Stimulated activated CD4-positive, alpha-beta T cell treated with anti-CD3 and anti-CD28 coated beads, Interleukin-15, amount 100 ng/mL, for 1 hour (primary cell): ENCODE data around the gene TROAP.

Experiments
- DNase-seq, 2 donors: peaks; one replicate each; pipeline ENCODE4 v3.0.0-alpha.2; 2020; ENCODE audit warnings: low read depth in 1 of 2, low spot score in 1 of 2

The TROAP gene

DNA sequence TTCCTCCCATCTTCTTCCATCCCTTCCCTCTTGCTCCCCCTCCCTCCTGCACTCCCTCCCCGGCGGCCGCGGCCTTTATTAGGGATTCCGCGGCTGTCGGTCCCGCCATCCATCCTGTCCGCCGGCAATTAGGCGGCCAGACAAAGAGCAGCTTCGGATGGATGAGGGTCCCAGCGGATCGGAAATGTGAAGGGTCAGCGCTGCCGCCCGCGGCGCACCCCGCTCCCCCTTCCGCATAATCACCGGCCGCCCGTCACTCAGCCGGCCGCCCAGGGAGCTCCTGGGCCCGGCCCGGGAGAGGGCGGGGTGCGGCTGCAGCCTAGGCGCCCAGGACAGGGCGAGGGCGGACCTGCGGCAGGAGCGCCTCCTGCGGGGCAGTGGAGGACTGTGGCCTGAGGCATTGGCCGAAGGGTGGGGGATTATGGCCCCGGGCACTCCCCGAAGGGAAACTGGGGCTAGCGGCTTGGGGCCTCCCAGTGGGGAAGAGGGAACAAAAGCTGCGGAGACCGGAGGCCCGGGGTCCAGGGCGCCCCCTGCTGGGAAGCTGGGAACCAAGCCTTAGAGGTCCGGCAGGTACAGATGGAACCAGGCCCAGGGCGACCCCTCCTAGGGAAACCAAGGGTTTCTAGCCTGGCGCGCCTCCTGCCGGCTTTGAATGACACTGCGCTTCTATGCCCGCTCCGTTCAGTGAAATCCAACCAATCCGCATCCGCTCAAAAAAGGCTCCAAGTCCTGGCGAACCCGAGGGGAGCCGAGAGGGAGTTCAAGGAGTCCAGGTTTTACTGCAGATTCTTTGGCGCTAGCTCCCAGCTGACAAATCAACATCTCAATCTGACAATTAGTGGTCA, 19.2 kb downstream of the TROAP start:
- peak; percentile 39 to 63 for DNase-seq

DNA sequence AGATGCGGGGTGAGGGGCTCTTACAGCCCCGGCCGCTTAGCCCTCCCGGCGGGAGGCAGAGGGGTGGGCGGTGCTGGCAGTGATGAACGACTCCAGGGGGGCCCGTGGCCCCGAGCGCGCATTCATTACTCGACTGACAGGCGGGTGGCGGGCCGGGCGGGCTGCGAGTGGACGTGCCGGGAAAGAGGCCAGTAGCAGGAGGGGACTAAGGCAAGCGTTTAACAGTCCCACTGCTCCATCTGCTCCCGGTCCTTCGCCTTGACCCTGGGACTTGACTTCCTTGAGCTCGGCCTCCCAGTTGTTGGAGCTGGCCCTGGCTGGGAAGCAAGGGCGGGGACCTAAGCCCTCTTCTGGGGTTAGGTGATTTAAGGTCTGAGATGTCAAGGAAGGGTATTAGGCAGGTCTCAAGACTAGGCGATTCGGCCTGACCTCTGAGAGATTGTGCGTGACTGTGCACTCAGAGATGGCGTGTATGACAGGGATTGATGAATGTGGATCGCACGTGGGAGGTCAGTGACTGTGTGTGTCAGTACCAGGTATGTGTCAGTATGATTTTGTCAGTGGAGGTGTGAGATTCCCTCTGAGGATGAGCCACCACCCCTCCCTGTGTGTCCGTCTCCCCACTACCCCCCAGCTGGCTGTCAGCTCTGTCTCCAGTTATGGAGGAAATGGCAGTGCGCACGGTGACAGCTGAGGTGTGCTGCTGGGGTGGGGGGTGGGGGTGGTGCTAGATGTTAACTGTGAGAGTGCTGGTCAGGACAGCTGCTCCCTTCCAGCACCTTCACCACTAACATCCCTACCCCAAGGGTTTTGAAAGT, 20.1 kb downstream of the TROAP start:
- no peak for DNase-seq

- DNase-seq, result no peak
These were observed 21.5 kb downstream of the TROAP start for GRCh38 chr12:49344486-49345050.

DNA sequence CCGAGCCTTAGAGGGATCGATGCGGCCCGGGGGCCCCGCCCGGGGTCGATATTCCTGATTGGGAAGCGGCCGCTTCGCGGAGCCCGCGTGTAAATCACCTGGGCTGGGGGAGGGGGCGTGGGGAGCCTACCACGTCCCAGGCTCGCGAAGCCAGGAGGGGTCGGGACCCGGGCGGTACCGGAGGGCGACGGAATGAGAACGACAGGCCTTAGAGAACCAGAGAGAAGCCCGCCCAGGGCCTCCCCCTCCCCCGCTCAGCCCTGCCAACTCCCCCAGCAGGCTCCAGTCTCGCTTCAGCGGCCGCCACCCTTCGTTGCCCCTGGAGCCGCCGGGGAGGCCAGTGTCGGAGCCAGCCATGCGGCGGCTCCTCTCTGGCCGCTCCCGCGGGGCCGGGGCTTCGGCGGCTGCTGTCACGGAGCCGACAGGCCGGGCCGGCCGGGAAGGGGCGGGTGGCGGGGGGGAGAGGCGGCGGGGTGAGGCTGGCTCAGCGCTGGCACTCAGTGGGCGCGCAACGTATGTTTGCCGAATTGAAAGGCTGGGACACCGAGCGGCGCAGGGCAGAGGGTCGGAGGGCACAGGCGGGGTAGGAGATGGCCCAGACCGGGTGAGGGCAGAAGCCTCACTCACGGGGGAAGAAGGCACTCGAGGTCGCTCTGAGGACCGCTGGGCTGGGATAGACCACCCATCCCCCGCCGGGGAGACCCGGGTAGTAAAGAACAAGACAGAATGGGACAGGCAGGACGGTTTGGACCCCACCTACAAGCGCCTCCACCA, 22.2 kb downstream of the TROAP start:
- no peak for DNase-seq

DNA sequence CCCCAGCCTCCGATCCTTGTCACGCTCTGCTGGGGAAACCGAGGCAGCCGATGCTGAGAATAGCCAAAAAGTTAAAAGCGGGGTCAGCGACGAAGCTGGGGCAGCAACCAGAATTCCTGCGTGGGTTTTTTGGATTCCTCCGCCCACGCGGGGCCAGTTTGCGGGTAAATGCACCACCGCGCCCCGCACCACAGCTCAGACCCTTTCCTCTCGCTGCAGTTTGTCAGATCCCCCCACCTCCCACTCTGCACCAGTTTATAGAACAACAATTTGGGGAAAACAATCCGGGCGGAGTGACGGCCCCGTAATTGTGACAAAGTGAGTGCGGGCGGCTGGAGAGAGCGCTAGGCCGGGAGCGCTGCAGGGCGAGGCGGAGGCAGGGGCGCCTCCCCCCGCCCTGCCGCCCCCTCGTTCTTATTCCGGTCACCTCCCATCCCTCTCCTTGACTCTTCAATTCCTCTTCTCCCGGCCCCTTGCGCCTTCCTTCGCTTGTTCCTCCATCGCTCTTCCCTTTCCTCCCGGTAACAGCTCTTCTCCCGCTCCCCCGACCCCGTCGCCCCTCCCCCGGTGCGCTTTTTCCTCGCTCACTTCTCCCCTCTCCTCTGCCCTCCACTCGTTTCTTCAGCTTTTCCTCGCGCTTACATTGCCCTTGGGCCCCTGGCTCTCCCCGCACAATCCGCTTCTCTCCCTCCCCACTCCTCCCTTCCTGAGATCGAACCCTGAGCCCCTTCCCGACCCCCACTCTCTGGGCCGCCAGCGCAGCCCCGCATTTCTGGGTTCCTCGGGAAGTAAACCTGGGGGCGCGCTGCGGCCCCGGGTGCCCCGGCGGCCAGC, 23.0 kb downstream of the TROAP start:
- no peak for DNase-seq

- DNase-seq, result no peak
These were observed 23.7 kb downstream of the TROAP start, which contains the start of gene DNAJC22 for GRCh38 chr12:49346659-49347310. Gene DNAJC22, plus strand, starts transcription at chr12:49346888. Its CDS starts 1,985 bp downstream, at chr12:49348873.

- DNase-seq, result peak; percentile 63 to 73
These were observed 24.5 kb downstream of the TROAP start for GRCh38 chr12:49347311-49348193.

DNA sequence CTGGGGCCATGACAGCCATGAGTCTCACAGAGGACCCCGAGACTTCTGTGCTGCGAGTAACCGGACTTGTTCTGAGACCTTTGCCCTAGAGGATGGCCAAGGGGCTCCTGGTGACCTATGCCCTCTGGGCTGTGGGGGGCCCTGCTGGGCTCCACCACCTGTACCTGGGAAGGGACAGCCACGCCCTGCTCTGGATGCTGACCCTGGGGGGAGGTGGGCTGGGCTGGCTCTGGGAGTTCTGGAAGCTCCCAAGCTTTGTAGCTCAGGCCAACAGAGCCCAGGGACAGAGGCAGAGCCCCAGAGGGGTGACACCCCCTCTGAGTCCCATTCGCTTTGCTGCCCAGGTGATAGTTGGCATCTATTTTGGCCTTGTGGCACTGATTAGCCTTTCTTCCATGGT, 25.7 kb downstream of the TROAP start:
- no peak for DNase-seq

- DNase-seq, result no peak
These were observed 26.2 kb downstream of the TROAP start for GRCh38 chr12:49349266-49349665.

- DNase-seq, result no peak
These were observed 29.3 kb downstream of the TROAP start for GRCh38 chr12:49352351-49352750.

- no peak for DNase-seq
These were observed 32.9 kb downstream of the TROAP start for GRCh38 chr12:49355913-49356312.

DNA sequence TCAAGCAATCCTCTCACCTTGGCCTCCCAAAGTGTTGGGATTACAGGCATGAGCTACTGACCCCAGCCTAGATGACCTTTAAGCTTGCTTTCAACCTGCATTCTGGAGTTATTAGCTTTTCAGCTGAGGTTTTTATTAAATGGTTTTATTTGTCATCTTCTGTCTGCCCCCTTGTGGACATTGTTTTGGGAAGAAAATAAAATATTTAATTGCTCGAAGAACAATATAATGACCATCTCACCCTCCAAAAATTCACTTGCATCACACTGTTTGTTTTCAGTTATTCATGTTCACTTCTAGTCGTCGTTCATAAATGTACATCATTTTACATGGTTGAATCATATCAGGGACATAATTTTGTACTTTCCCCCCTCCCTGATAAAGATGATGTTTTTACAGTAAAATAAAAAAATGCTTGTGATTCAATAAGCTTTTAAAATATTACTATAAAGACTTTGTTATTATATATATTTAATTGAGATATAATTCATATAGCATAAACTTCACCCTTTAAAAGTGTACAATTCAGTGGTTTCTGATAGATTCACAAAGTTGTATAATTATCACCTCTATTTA, 34.1 kb downstream of the TROAP start:
- DNase-seq, result no peak

DNA sequence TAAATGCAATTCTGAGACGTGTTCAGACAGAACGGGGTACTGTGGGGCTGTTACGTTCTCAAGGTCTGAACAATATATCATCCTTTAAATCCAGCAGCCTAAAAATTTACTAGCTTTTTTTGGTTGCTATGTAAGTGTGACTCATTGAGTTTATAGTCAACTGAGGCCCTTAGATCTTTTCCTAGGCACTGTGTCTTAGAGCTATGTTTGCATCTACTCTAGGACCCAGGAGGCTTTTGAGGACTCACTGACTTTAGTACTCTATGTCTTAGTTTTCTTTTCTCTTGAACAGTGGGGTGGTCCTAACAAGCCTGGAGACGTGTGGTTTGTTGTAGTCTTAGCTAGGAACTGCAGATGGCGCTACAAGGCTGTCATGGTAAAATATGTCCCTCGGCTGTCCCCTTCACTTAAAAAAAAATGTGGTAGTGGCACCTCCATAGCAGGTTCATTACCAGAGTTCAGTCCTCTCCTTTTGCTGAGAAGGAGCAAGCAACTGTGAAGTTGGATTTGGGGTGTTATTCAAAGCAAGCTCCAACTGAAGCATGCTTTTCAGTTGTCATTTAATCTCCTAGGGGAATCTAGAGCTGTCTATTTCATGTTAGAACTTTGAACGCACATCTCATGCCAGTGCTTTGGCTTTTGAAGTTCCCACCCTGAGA, 35.6 kb downstream of the TROAP start:
- DNase-seq, result no peak

DNA sequence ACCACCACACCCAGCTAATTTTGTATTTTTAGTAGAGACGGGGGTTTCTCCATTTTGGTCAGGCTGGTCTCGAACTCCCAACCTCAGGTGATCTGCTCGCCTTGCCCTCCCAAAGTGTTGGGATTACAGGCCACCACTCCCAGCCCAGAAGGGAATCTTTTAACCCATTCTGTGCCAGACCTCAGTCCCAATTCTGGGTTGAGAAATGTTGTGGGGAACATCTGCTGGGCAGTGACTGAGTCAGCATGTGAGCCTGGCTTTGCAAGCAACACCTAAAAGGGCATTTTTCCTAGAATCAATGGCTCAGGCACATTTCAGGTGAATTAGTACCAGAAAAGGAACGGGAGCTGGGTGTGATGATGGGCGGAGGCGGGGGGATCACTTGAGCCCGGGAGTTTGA, 36.6 kb downstream of the TROAP start:
- no peak for DNase-seq

DNA sequence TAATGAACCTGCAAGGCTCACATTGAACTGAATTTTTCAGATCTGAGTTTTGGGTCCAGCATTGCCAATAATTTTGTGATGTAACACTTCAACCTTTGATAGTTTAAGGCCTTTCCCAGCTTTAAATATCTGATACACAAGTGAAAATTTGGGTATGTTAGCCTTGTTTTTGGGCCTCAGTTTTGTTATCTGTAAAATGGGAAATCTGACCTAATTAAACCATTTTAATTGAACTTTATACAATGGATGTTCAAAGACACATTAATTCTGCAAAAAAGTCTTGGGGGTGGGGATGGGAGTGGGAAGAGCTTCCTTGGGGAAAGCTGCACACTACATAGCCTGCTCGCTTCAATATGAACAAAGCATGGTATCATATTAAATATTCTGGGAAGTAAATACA, 39.0 kb downstream of the TROAP start:
- no peak for DNase-seq

DNA sequence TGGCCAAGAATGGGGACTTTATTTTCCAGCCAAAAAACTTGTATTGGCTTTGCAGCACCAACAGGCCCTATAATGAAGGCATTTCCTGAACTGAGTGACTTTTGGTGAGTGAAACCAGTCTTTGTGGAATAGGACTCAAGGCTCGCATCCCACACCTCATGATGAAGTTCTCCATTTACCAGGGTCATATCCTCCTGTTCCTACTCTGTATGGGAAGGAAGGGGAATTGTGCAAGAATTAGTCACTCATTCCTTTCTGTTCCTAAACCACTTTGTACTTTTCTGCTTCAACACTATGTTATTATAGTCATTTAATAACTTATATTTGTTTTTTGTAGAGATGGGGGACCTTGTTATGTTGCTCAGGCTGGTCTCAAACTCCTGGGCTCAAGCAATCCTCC, 41.9 kb downstream of the TROAP start:
- DNase-seq, result no peak

DNA sequence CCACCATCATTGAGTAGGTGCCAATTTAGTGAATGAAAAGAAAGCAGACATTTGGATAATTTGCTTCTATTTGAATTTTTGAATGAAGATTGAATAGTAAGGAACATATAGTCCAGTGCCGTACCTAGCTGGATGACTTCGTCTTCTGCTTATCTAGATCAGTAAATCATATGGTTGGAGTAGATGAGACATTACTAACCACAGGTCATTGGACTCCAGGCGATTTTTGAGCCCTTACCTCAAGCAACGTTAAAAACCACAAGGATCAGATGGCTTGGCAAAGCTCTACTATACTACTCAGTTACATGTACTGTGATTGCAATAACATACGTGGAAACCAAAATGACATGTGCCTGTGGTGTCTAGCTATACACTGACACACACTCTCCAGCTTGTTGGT, 42.5 kb downstream of the TROAP start:
- no peak for DNase-seq

DNA sequence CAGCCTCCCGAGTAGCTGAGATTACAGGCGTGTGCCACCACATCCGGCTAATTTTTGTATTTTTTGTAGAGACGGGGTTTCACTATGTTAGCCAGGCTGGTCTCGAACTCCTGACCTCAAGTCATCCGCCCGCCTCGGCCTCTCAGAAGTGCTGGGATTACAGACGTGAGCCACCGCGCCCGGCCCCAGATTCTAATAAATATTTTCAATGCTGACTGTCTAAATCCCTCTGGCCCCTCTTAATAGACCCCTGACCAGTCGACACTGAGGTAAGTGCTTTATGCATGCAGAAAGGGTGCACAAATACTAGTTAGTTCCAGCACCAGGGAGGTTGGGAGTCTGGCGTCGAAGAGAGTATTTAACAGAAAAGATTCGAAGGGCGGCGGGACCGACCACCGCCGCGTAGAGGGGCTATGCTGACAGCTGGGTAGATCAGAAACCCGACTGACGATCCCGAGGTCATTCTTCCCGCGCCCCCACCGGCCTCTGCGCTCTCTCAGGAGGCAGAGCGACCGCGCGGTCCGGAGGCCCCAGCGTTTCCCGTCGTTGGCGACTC, 43.1 kb downstream of the TROAP start:
- no peak for DNase-seq
